ENCODE measurements around the gene SST.
"Not testable (repeated sequence)": the region's sequence is repeated elsewhere in the genome, so short reads cannot be mapped to it uniquely, and the experiment has no call there.

SST gene

GRCh38 chr3:187646906-187647660 lies 23.1 kb downstream of the SST start:
- no peak for FAIRE-seq
- no peak for TF ChIP-seq POLR2AphosphoS5 (IDR thresholded peaks at IDR 0.05; ENCODE audit: low read depth, low read length)
- no peak for TF ChIP-seq TAF1 (IDR thresholded peaks at IDR 0.05; ENCODE audit: borderline replicate concordance, low read depth, low read length)
- no peak for TF ChIP-seq POLR2A (IDR thresholded peaks at IDR 0.05; ENCODE audit: low read depth, low read length)
- DNase-seq (ENCODE audit: insufficient read length), result no peak

- not testable (repeated sequence) for FAIRE-seq; DNase-seq (ENCODE audit: insufficient read length)
These were observed 24.8 kb downstream of the SST start for GRCh38 chr3:187645379-187645778.

- TF ChIP-seq TAF1 (IDR thresholded peaks at IDR 0.05; ENCODE audit: borderline replicate concordance, low read depth, low read length) (no peak), POLR2A (IDR thresholded peaks at IDR 0.05; ENCODE audit: low read depth, low read length) (no peak), POLR2AphosphoS5 (IDR thresholded peaks at IDR 0.05; ENCODE audit: low read depth, low read length) (no peak)
- FAIRE-seq (no peak), DNase-seq (ENCODE audit: insufficient read length) (no peak)
These were observed 27.3 kb downstream of the SST start for GRCh38 chr3:187642861-187643260.

- no peak for TF ChIP-seq POLR2AphosphoS5 (IDR thresholded peaks at IDR 0.05; ENCODE audit: low read depth, low read length)
- no peak for TF ChIP-seq POLR2A (IDR thresholded peaks at IDR 0.05; ENCODE audit: low read depth, low read length)
- TF ChIP-seq TAF1 (IDR thresholded peaks at IDR 0.05; ENCODE audit: borderline replicate concordance, low read depth, low read length), result no peak
- DNase-seq (ENCODE audit: insufficient read length), result no peak
- no peak for FAIRE-seq
These were observed 28.7 kb downstream of the SST start for GRCh38 chr3:187641320-187642016.

- no peak for TF ChIP-seq POLR2A (IDR thresholded peaks at IDR 0.05; ENCODE audit: low read depth, low read length)
- no peak for TF ChIP-seq POLR2AphosphoS5 (IDR thresholded peaks at IDR 0.05; ENCODE audit: low read depth, low read length)
- TF ChIP-seq TAF1 (IDR thresholded peaks at IDR 0.05; ENCODE audit: borderline replicate concordance, low read depth, low read length), result no peak
- FAIRE-seq (no peak), DNase-seq (ENCODE audit: insufficient read length) (no peak)
These were observed 29.6 kb downstream of the SST start for GRCh38 chr3:187640569-187641059.

- DNase-seq (ENCODE audit: insufficient read length), result no peak
- no peak for TF ChIP-seq TAF1 (IDR thresholded peaks at IDR 0.05; ENCODE audit: borderline replicate concordance, low read depth, low read length)
- TF ChIP-seq POLR2A (IDR thresholded peaks at IDR 0.05; ENCODE audit: low read depth, low read length), result no peak
- TF ChIP-seq POLR2AphosphoS5 (IDR thresholded peaks at IDR 0.05; ENCODE audit: low read depth, low read length), result no peak
- FAIRE-seq, result no peak
These were observed 30.1 kb downstream of the SST start for GRCh38 chr3:187639927-187640568.

GRCh38 chr3:187636528-187636927 lies 33.7 kb downstream of the SST start:
- no peak for TF ChIP-seq POLR2AphosphoS5 (IDR thresholded peaks at IDR 0.05; ENCODE audit: low read depth, low read length)
- TF ChIP-seq TAF1 (IDR thresholded peaks at IDR 0.05; ENCODE audit: borderline replicate concordance, low read depth, low read length), result no peak
- TF ChIP-seq POLR2A (IDR thresholded peaks at IDR 0.05; ENCODE audit: low read depth, low read length), result no peak
- DNase-seq (ENCODE audit: insufficient read length) (no peak), FAIRE-seq (no peak)

- no peak for DNase-seq (ENCODE audit: insufficient read length)
- TF ChIP-seq POLR2AphosphoS5 (IDR thresholded peaks at IDR 0.05; ENCODE audit: low read depth, low read length), result no peak
- no peak for TF ChIP-seq POLR2A (IDR thresholded peaks at IDR 0.05; ENCODE audit: low read depth, low read length)
- no peak for TF ChIP-seq TAF1 (IDR thresholded peaks at IDR 0.05; ENCODE audit: borderline replicate concordance, low read depth, low read length)
- FAIRE-seq, result no peak
These were observed 39.8 kb downstream of the SST start for GRCh38 chr3:187630404-187630803.

- DNase-seq (ENCODE audit: insufficient read length) (no peak), FAIRE-seq (no peak)
- TF ChIP-seq POLR2AphosphoS5 (IDR thresholded peaks at IDR 0.05; ENCODE audit: low read depth, low read length) (no peak), TAF1 (IDR thresholded peaks at IDR 0.05; ENCODE audit: borderline replicate concordance, low read depth, low read length) (no peak), POLR2A (IDR thresholded peaks at IDR 0.05; ENCODE audit: low read depth, low read length) (no peak)
These were observed 40.5 kb downstream of the SST start for GRCh38 chr3:187629711-187630110.

GRCh38 chr3:187628169-187628568 lies 42.0 kb downstream of the SST start:
- no peak for FAIRE-seq
- DNase-seq (ENCODE audit: insufficient read length), result no peak
- TF ChIP-seq TAF1 (IDR thresholded peaks at IDR 0.05; ENCODE audit: borderline replicate concordance, low read depth, low read length) (no peak), POLR2A (IDR thresholded peaks at IDR 0.05; ENCODE audit: low read depth, low read length) (no peak)

GRCh38 chr3:187626581-187626980 lies 43.6 kb downstream of the SST start:
- DNase-seq (ENCODE audit: insufficient read length) (no peak), FAIRE-seq (no peak)
- no peak for TF ChIP-seq POLR2AphosphoS5 (IDR thresholded peaks at IDR 0.05; ENCODE audit: low read depth, low read length)

GRCh38 chr3:187624588-187624987 lies 45.6 kb downstream of the SST start:
- no peak for DNase-seq (ENCODE audit: insufficient read length)
- no peak for FAIRE-seq
- TF ChIP-seq POLR2A (IDR thresholded peaks at IDR 0.05; ENCODE audit: low read depth, low read length) (no peak), POLR2AphosphoS5 (IDR thresholded peaks at IDR 0.05; ENCODE audit: low read depth, low read length) (no peak), TAF1 (IDR thresholded peaks at IDR 0.05; ENCODE audit: borderline replicate concordance, low read depth, low read length) (no peak)
